HepG2 (cell line): ENCODE results near the gene PTCD1. TPM values are rescaled to one million over a fixed set of nuclear protein-coding genes. Genes with fewer than 3 reads are reported as not detected.
A peak's percentile ranks its signal among the peaks of the same experiment; 100 is the strongest.

ENCODE experiments used
- CHCHD3 ChIP-seq: sonication (generic); formaldehyde crosslinking; IDR thresholded peaks from 2 replicates; pipeline ENCODE4 v1.8.0; 2022; ENCODE audit warnings: mild to moderate bottlenecking, missing genetic modification reagents, moderate library complexity
- E2F5 ChIP-seq: sonication (generic); formaldehyde crosslinking; conservative IDR thresholded peaks from 2 replicates; pipeline ENCODE4 v1.4.0; 2020; ENCODE audit warnings: missing genetic modification reagents
- HNRNPLL ChIP-seq: fragments of 200-400 bp; formaldehyde crosslinking; IDR thresholded peaks from 2 replicates; pipeline ENCODE4 v1.6.1; 2017; ENCODE audit warnings: mild to moderate bottlenecking, low read depth, low read length; ENCODE audit not compliant: poor library complexity, severe bottlenecking
- JDP2 ChIP-seq: sonication (generic); formaldehyde crosslinking; IDR thresholded peaks from 2 replicates; pipeline ENCODE4 v1.8.1; 2022; ENCODE audit warnings: missing genetic modification reagents, borderline replicate concordance
- MEIS1 ChIP-seq: sonication (generic); formaldehyde crosslinking; IDR thresholded peaks from 2 replicates; pipeline ENCODE4 v1.9.0; 2021; ENCODE audit warnings: mild to moderate bottlenecking, missing genetic modification reagents, moderate library complexity, borderline replicate concordance
- NFYC ChIP-seq: IDR thresholded peaks from 2 replicates; pipeline ENCODE4 v1.6.1; 2016; ENCODE audit warnings: missing genetic modification reagents, missing compliant biosample characterization
- NR2C2 ChIP-seq: sonication (generic); formaldehyde crosslinking; IDR thresholded peaks from 2 replicates; pipeline ENCODE4 v1.4.0; 2020; ENCODE audit warnings: missing genetic modification reagents, mild to moderate bottlenecking, moderate library complexity, borderline replicate concordance
- PBX2 ChIP-seq: IDR thresholded peaks from 2 replicates; pipeline ENCODE4 v1.6.1; 2016; ENCODE audit warnings: control low read depth
- TAF15 ChIP-seq: fragments of 200-400 bp; formaldehyde crosslinking; IDR thresholded peaks from one replicate; pipeline ENCODE4 v1.6.1; 2018; ENCODE audit warnings: mild to moderate bottlenecking, low read depth, low read length; ENCODE audit not compliant: poor library complexity, severe bottlenecking
- TARDBP ChIP-seq: sonication (generic); formaldehyde crosslinking; IDR thresholded peaks from 2 replicates; pipeline ENCODE4 v1.8.0; 2022; ENCODE audit warnings: mild to moderate bottlenecking, missing genetic modification reagents
- TBX2 ChIP-seq: sonication (generic); formaldehyde crosslinking; IDR thresholded peaks from 2 replicates; pipeline ENCODE4 v1.5.0; 2020; ENCODE audit warnings: missing genetic modification reagents, mild to moderate bottlenecking, borderline replicate concordance
- TEAD2 ChIP-seq: sonication (generic); formaldehyde crosslinking; IDR thresholded peaks from 2 replicates; pipeline ENCODE4 v1.9.0; 2021; ENCODE audit warnings: missing genetic modification reagents
- THAP9 ChIP-seq: sonication (generic); formaldehyde crosslinking; IDR thresholded peaks from 2 replicates; pipeline ENCODE4; 2020; ENCODE audit warnings: missing genetic modification reagents, mild to moderate bottlenecking, borderline replicate concordance
- YEATS2 ChIP-seq: sonication (generic); formaldehyde crosslinking; IDR thresholded peaks from 2 replicates; pipeline ENCODE4 v1.4.0; 2020; ENCODE audit warnings: missing genetic modification reagents, borderline replicate concordance
- YEATS4 ChIP-seq: sonication (generic); formaldehyde crosslinking; IDR thresholded peaks from 2 replicates; pipeline ENCODE4 v1.4.0; 2020; ENCODE audit warnings: missing genetic modification reagents, borderline replicate concordance
- ZKSCAN1 ChIP-seq: fragments of 150-350 bp; IDR thresholded peaks from 2 replicates; pipeline ENCODE4 v1.6.1; 2014; ENCODE audit warnings: low read length
- ZNF225 ChIP-seq: sonication (generic); formaldehyde crosslinking; IDR thresholded peaks from 2 replicates; pipeline ENCODE4 v1.4.0; 2020; ENCODE audit warnings: mild to moderate bottlenecking, missing genetic modification reagents
- ZNF256 ChIP-seq: sonication (generic); formaldehyde crosslinking; conservative IDR thresholded peaks from 2 replicates; pipeline ENCODE4 v1.4.0; 2020; ENCODE audit warnings: missing genetic modification reagents
- ZNF33B ChIP-seq: sonication (generic); formaldehyde crosslinking; IDR thresholded peaks from 2 replicates; pipeline ENCODE4 v1.5.1; 2020; ENCODE audit warnings: mild to moderate bottlenecking, missing genetic modification reagents
- ZNF709 ChIP-seq: sonication (generic); formaldehyde crosslinking; IDR thresholded peaks from 2 replicates; pipeline ENCODE4 v1.5.0; 2020; ENCODE audit warnings: mild to moderate bottlenecking, missing genetic modification reagents
- ZNF747 ChIP-seq: sonication (generic); formaldehyde crosslinking; IDR thresholded peaks from 2 replicates; pipeline ENCODE4 v1.8.1; 2023; ENCODE audit warnings: missing genetic modification reagents, mild to moderate bottlenecking, borderline replicate concordance
- ZNF75D ChIP-seq: sonication (generic); formaldehyde crosslinking; IDR thresholded peaks from 2 replicates; pipeline ENCODE4 v1.8.1; 2023; ENCODE audit warnings: missing genetic modification reagents, mild to moderate bottlenecking, borderline replicate concordance
- ZNF781 ChIP-seq: sonication (generic); formaldehyde crosslinking; IDR thresholded peaks from 2 replicates; pipeline ENCODE4 v1.5.1; 2020; ENCODE audit warnings: borderline replicate concordance, mild to moderate bottlenecking, missing genetic modification reagents; ENCODE audit errors: not compliant biosample characterization
- polyA plus RNA-seq, 8 experiments: library from polyadenylated mRNA; depleted of rRNA in 3 of 8; stranded (reverse) in 7 of 8; unstranded in 1 of 8; fragments of >200 nt; fragmentation: Illumina TruSeq in 4 of 8; extraction: Trizol in 4 of 8; gene quantifications; 2 replicates each; pipeline versions ENCODE4 v1.2.1 to v1.2.3, GENCODE V29; 2011 to 2016; ENCODE audit warnings: low read depth in 4 of 8, missing spikeins in 1 of 8, mixed read lengths in 1 of 8; ENCODE audit not compliant: insufficient read depth in 1 of 8
- total RNA-seq, 5 experiments: library from RNA; depleted of rRNA; stranded (reverse); fragments of >200 nt; fragmentation: Illumina TruSeq; extraction: Trizol; gene quantifications; 2 replicates each; pipeline ENCODE4 v1.2.3, GENCODE V29; 2016; ENCODE audit warnings: low read depth in 1 of 5

The PTCD1 gene
- total and polyA plus RNA-seq, 2 of the 13 experiments (the other 11 are each of a cell fraction or from before 2014, with no cell fraction given) = 3.0 to 8.4 TPM

GRCh38 chr7:99472561-99473314, 34.1 kb upstream of the PTCD1 start, which contains the start of gene ZNF789 (continued):
- peak; percentile 46; the same call in 1 of the 2 replicates for TF ChIP-seq THAP9 (CRISPR knock-in tag)
- no peak for TF ChIP-seq ZNF256
- TF ChIP-seq TAF15 = no peak
- no peak for TF ChIP-seq ZNF33B
- TF ChIP-seq TEAD2 (CRISPR knock-in tag) = no peak
- TF ChIP-seq TBX2 (CRISPR knock-in tag) = peak; percentile 57
- TF ChIP-seq JDP2 = no peak; the same call in 1 of the 2 replicates
- TF ChIP-seq ZNF75D (CRISPR knock-in tag) = peak; percentile 58; the same call in 1 of the 2 replicates
- TF ChIP-seq ZNF225 = no peak
- peak; percentile 55 for TF ChIP-seq ZNF781 (CRISPR knock-in tag)
- TF ChIP-seq YEATS4 (CRISPR knock-in tag) = peak; percentile 78
- TF ChIP-seq PBX2 (CRISPR knock-in tag) = 0 out of 2 replicates have a peak, but pooled peaks have one; percentile 24
- peak; percentile 90 for TF ChIP-seq NFYC
- TF ChIP-seq HNRNPLL = peak; percentile 57
- TF ChIP-seq NR2C2 (CRISPR knock-in tag) = peak; percentile 44; the same call in 1 of the 2 replicates
- TF ChIP-seq ZKSCAN1 = no peak
- peak; percentile 57; the same call in 1 of the 2 replicates for TF ChIP-seq CHCHD3 (CRISPR knock-in tag)
- peak; percentile 59; the same call in 1 of the 2 replicates for TF ChIP-seq E2F5 (CRISPR knock-in tag)
- peak; percentile 71; the same call in 1 of the 2 replicates for TF ChIP-seq TARDBP (CRISPR knock-in tag)
- TF ChIP-seq YEATS2 (CRISPR knock-in tag) = peak; percentile 74
- TF ChIP-seq ZNF747 = peak; percentile 26
- TF ChIP-seq MEIS1 (CRISPR knock-in tag) = peak; percentile 64; the same call in 1 of the 2 replicates
- peak; percentile 74; the same call in 1 of the 2 replicates for TF ChIP-seq ZNF709 (CRISPR knock-in tag)
